GM18951 (cell line): ENCODE results near the gene MSI2.

Experiments
- POLR2A ChIP-seq: IDR thresholded peaks from 4 replicates; pipeline ENCODE4 v1.6.1; 2011; ENCODE audit warnings: mild to moderate bottlenecking; ENCODE audit not compliant: insufficient read length, insufficient read depth; ENCODE audit errors: extremely low read depth
- in situ Hi-C: fragments of 300-500 bp; cut with MboI; formaldehyde crosslinking; loops from one replicate; pipeline ENCODE4 v1.12.0; 2022; ENCODE audit warnings: low sequenced_read_pairs, mixed read lengths, inconsistent platforms; ENCODE audit not compliant: unreplicated experiment

MSI2 gene

DNA sequence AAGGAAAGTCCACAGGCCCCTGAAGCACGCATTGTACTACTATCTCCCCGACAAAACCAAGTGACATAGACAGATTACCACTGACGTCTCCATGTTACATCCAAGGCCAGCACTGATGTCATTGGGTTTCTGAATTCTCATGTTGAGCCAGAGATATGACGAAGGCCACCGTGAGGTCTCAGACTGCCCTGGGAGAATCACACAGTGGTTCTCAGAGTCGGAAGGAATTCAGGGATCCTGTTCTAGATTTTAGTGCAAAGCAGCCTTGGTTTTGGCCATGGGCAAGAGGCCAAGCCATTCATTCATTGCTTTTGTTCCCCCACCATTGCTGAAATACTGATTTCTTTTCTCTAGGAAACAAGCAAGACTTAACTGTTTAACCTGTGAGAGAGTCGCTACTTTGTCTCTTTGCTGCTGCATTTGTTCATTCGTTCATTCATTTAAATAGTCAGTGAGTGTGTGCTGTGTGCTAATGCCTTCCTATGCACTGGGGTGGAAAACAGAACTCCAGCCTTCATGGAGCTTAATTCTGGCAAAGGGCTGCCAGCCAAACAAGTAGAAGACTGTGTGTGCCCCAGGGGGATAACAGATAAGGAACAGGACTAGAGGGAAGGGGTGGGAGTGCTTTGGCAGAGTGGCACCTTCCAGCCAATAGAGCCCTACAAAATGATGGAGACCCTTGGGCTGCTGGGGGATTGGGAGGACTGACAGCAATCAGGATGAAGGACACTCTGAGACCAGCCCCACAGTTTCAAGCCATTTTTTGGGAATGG, 222.3 kb downstream of the MSI2 start:
- in situ Hi-C loops, result no loop called here
- no peak for TF ChIP-seq POLR2A

- in situ Hi-C loops, result no loop called here
- TF ChIP-seq POLR2A, result no peak
These were observed 224.3 kb downstream of the MSI2 start for GRCh38 chr17:57480438-57481196.

GRCh38 chr17:57481910-57482391, 225.6 kb downstream of the MSI2 start:
- TF ChIP-seq POLR2A, result no peak
- in situ Hi-C loops, result no loop called here

DNA sequence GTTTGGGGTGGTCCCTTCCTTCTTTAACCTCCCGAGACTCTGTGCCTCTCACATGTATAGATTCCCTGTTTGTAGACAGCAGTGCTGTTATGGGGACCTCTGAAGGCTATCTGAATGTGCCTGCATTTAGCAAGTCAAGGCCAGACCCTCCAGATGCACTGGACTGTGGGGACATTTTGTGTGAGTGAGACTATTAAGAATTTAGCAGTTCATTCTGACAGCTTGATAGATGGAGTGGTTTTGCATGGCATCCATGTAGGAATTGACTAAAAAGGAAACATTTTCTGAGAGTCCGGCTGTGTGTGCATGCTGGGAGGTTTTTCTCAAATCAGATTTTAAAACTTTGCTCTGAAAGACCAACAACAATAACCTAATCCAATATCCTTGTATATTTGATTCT, 226.3 kb downstream of the MSI2 start:
- in situ Hi-C loops, result no loop called here

DNA sequence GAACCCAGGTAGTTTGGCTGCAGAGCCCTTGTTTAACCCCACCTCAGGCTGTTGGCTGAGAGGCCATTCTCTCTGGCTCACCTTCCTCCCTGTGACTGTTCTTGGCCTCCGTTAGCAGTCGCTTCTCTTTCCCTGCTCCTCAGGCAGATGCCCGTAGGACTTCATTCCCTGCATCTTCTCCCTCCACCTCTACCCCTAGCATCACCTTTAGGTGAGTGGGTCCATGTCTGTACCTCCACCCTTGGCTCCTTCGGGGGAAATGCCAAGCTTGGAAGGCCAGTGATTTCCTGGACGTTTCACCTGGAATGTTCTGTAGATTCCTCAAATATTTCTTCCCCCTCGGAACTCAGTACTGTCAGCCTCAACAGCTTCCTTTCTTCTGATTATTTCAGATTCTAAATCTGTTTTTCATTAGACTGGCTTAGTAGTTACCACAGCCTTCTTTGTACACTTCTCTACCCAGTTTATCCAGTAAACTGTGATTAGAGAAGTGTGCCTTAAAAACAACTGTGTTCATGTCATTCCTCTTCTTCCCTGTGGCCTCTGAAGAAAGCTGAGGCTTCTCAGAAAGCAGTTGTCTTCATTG, 227.9 kb downstream of the MSI2 start:
- in situ Hi-C loops, result no loop called here
- TF ChIP-seq POLR2A, result no peak

More for the DNA sequence above, 226.3 kb downstream of the MSI2 start:
- no peak for TF ChIP-seq POLR2A

DNA sequence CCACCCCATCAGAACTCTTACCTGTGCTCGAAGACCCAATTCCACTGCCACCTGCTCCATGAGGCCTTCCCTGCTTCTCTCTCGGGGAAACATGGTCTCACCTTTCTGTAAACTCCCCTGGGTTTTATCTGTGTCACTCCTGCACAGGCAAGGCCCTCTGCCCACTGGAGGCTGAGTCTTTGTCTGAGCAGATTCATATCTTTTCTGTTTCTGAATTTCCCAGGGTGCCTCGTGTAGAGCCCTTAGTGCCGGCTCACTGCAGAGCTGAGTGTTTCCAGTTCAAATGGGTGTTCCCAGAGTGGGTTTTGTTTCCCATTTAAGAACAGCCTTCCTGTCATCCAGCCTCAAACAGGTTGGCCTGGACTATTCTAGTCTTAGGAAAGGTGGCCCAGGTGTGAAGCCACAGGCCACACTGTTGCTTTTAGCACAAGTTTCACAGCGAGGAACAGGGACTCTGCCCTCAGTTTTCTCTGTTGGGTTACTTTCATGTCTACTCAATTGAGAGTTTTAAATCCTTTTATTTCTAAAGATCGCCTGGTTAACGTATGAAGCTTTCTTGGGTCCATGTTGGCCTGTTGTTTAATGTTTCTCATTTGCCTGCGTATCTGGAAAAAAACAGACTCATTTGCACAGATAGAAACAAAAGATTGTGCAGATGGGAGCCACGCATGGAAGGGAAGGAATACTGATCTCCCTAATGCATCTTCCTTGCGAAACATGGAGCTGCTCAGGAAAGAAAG, 228.7 kb downstream of the MSI2 start:
- in situ Hi-C loops, result no loop called here
- no peak for TF ChIP-seq POLR2A

DNA sequence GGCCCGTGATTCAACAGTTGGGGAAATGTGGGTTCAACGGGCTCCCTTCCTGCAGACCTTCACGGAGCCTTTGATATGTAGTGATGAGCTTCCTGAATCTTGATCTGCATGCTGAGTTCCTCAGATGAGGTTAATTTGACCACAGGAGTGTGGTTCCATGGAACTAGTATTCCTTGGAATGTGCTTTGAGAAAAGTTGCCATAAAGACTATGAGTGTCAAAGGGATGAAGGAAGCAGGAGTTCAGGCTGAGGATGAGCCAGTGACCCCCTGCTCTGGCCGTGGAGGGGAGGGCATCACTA, 229.2 kb downstream of the MSI2 start:
- no peak for TF ChIP-seq POLR2A
- in situ Hi-C loops, result no loop called here

GRCh38 chr17:57485916-57486881, 229.9 kb downstream of the MSI2 start:
- no peak for TF ChIP-seq POLR2A
- in situ Hi-C loops, result no loop called here

DNA sequence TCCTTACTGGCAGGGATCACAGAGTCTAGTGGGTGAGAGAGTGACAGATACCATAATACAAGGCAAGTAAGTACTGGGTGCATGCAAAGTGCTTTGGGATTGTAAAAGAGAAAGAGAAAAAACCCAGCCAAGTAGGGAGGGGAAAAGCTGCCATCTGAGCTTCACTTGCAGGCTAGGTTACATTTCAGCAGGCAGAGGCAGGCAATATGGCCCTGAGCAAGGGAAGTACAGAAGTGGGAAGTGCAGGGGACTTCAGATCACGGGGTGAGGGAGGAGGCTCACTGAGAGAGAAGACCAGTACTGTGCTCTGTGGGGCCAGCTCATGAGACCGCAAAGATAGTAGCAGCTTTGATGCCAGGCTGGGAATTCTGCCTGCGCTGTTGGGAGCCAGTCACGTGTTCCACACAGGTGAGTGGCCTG, 230.6 kb downstream of the MSI2 start:
- no peak for TF ChIP-seq POLR2A
- in situ Hi-C loops, result no loop called here

DNA sequence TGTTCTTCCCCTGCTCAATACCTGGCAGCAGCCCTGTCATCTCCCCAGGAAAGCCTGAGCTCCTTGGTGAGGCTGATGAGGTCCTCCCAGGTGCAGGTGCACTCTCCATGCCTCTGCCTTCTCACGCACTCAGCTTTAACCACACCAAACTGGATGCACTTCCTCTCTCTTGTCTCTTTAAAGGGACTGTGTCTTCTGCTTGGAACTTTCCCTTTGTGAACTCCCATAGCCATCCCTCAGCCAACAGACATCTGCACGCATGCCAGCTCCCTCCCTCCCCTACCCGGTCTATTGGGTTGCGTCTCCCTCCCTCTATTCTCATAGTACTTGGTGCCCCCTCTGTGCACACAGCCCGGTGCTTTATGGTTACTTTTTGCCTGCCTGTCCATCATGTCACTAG, 231.2 kb downstream of the MSI2 start:
- in situ Hi-C loops, result no loop called here

GRCh38 chr17:57488856-57489255, 232.5 kb downstream of the MSI2 start:
- in situ Hi-C loops, result no loop called here

More for the DNA sequence above, 231.2 kb downstream of the MSI2 start:
- TF ChIP-seq POLR2A, result no peak

GRCh38 chr17:57489321-57489720, 233.0 kb downstream of the MSI2 start:
- TF ChIP-seq POLR2A, result no peak
- in situ Hi-C loops, result no loop called here

More at GRCh38 chr17:57488856-57489255, 232.5 kb downstream of the MSI2 start:
- TF ChIP-seq POLR2A, result no peak
